Measurements from ENCODE around the gene MCF2L2.

DNA sequence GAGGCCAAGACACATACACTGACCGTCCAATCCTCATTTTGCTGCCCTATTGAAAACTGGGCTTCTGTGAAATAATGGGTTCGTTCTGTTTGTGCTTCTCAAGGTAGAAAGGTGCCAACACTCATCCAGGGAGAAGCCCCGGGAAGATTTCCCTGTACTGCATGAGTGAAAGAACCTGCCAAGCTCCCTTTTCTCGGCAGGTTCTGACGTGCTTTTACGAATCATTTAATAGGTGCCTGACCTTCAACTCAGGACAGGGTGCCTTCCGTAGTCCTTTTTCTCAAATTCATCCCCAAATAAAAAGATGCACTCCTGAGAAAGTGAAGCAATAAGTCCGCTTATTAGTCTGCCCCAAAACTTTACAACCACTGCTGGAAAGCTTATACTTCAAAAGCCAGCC lies 111.1 kb downstream of the MCF2L2 start:
- TF ChIP-seq EZH2phosphoT487 (IDR thresholded peaks at IDR 0.05; ENCODE audit: insufficient read depth, low read depth) (no peak), EZH2 (IDR thresholded peaks at IDR 0.05; ENCODE audit: insufficient read depth, poor library complexity, severe bottlenecking) (no peak)
